GM12892 (cell line): ENCODE measurements around the gene CARMIL1.

Source experiments
- POLR2AphosphoS5 ChIP-seq: IDR thresholded peaks from 2 replicates; pipeline ENCODE4 v1.6.1; 2011; ENCODE audit warnings: low read depth, low read length, control low read depth
- TAF1 ChIP-seq: IDR thresholded peaks from 2 replicates; pipeline ENCODE4 v1.6.1; 2011; ENCODE audit warnings: low read depth, mild to moderate bottlenecking, control low read depth, low read length, borderline replicate concordance

DNA sequence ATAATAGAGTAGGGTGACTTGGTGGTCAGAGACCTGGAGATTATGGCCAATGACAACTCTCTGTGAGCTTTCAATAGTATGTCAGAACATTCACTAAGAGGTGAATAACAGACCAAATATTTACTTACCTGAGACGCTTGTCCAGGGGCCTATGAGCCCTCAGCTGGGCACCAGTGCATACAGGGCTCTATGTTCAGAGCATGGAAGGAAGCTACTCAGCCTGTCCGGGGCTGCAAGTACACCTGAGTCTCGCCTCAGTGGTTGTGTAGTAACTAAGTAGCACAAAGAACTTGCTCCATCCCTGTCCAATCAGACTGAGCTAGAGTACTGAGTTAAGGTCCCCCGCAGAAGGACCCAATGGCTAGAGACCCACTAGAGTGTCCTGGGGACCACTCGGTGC lies 361.3 kb downstream of the CARMIL1 start:
- TF ChIP-seq TAF1 (no peak), POLR2AphosphoS5 (no peak)
